GM23338 (cell line): ENCODE results near the gene METTL4.

Experiments used
- EZH2 ChIP-seq: fragments of 200-600 bp; sonication (generic); IDR thresholded peaks from one replicate; pipeline ENCODE4 v1.8.0; 2017; ENCODE audit warnings: antibody characterized with exemption, mild to moderate bottlenecking, low read depth; ENCODE audit not compliant: unreplicated experiment
- EZH2phosphoT487 ChIP-seq: fragments of 200-600 bp; sonication (generic); IDR thresholded peaks from one replicate; pipeline ENCODE4 v1.8.1; 2018; ENCODE audit warnings: antibody characterized with exemption; ENCODE audit not compliant: unreplicated experiment
- JUNB ChIP-seq: IDR thresholded peaks from one replicate; pipeline ENCODE4 v1.6.1; 2016; ENCODE audit warnings: antibody characterized with exemption; ENCODE audit not compliant: unreplicated experiment
- NANOG ChIP-seq: IDR thresholded peaks from 2 replicates; pipeline ENCODE4 v1.6.1; 2016; ENCODE audit warnings: antibody characterized with exemption, borderline replicate concordance
- POLR2AphosphoS5 ChIP-seq: IDR thresholded peaks from 2 replicates; pipeline ENCODE4 v1.6.1; 2016; ENCODE audit warnings: antibody characterized with exemption, low read depth
- STAT1 ChIP-seq: IDR thresholded peaks from one replicate; pipeline ENCODE4 v1.6.1; 2016; ENCODE audit warnings: antibody characterized with exemption; ENCODE audit not compliant: unreplicated experiment
- ZNF114 ChIP-seq: fragments of 250-450 bp; sonication (Bioruptor Pico); IDR thresholded peaks from 2 replicates; pipeline ENCODE4 v1.5.0; 2020; ENCODE audit warnings: mild to moderate bottlenecking, moderate library complexity
- TF ChIP-seq, protein P1 (sequence below), 2 experiments: fragments of 200-600 bp in 1 of 2; sonication (generic) in 1 of 2; conservative IDR thresholded peaks; 2 replicates each; pipeline versions ENCODE4 v1.5.1 to v1.6.1; 2016 to 2017; ENCODE audit warnings: antibody characterized with exemption in 2 of 2, low read depth in 2 of 2, mild to moderate bottlenecking in 2 of 2, moderate library complexity in 1 of 2
- TF ChIP-seq, protein P2 (sequence below): IDR thresholded peaks from 2 replicates; pipeline ENCODE4 v1.6.1; 2016; ENCODE audit warnings: antibody characterized with exemption
- TF ChIP-seq, protein P3 (sequence below): IDR thresholded peaks from one replicate; pipeline ENCODE4 v1.6.1; 2018; ENCODE audit warnings: antibody characterized with exemption; ENCODE audit not compliant: unreplicated experiment

DNA sequence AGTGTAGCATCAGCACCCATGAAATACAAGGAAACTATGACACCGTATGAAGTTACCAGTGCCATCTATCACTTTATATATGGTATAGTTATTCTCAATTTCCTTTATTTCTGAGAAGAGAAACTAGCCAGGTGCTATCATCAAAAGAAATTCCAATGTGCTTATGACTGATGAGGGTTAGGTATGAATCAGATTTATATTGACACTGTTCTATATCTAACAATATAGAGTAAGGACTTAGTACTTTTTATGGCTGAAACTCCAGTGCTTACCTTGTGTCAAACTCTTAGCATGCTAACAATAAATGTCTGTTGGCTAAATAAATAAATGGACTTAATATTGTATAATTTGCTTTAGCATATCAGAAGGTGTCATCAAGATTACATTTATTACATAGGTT, 6.9 kb downstream of the METTL4 start:
- TF ChIP-seq EZH2phosphoT487, result no peak
- TF ChIP-seq, protein P1, sequence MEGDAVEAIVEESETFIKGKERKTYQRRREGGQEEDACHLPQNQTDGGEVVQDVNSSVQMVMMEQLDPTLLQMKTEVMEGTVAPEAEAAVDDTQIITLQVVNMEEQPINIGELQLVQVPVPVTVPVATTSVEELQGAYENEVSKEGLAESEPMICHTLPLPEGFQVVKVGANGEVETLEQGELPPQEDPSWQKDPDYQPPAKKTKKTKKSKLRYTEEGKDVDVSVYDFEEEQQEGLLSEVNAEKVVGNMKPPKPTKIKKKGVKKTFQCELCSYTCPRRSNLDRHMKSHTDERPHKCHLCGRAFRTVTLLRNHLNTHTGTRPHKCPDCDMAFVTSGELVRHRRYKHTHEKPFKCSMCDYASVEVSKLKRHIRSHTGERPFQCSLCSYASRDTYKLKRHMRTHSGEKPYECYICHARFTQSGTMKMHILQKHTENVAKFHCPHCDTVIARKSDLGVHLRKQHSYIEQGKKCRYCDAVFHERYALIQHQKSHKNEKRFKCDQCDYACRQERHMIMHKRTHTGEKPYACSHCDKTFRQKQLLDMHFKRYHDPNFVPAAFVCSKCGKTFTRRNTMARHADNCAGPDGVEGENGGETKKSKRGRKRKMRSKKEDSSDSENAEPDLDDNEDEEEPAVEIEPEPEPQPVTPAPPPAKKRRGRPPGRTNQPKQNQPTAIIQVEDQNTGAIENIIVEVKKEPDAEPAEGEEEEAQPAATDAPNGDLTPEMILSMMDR (conservative IDR thresholded peaks at IDR 0.05; ENCODE audit: low read depth in 2 of 2), result no peak
- TF ChIP-seq, protein P2, sequence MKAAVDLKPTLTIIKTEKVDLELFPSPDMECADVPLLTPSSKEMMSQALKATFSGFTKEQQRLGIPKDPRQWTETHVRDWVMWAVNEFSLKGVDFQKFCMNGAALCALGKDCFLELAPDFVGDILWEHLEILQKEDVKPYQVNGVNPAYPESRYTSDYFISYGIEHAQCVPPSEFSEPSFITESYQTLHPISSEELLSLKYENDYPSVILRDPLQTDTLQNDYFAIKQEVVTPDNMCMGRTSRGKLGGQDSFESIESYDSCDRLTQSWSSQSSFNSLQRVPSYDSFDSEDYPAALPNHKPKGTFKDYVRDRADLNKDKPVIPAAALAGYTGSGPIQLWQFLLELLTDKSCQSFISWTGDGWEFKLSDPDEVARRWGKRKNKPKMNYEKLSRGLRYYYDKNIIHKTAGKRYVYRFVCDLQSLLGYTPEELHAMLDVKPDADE, result no peak
- no peak for TF ChIP-seq EZH2
- TF ChIP-seq POLR2AphosphoS5, result no peak
- TF ChIP-seq, protein P3, sequence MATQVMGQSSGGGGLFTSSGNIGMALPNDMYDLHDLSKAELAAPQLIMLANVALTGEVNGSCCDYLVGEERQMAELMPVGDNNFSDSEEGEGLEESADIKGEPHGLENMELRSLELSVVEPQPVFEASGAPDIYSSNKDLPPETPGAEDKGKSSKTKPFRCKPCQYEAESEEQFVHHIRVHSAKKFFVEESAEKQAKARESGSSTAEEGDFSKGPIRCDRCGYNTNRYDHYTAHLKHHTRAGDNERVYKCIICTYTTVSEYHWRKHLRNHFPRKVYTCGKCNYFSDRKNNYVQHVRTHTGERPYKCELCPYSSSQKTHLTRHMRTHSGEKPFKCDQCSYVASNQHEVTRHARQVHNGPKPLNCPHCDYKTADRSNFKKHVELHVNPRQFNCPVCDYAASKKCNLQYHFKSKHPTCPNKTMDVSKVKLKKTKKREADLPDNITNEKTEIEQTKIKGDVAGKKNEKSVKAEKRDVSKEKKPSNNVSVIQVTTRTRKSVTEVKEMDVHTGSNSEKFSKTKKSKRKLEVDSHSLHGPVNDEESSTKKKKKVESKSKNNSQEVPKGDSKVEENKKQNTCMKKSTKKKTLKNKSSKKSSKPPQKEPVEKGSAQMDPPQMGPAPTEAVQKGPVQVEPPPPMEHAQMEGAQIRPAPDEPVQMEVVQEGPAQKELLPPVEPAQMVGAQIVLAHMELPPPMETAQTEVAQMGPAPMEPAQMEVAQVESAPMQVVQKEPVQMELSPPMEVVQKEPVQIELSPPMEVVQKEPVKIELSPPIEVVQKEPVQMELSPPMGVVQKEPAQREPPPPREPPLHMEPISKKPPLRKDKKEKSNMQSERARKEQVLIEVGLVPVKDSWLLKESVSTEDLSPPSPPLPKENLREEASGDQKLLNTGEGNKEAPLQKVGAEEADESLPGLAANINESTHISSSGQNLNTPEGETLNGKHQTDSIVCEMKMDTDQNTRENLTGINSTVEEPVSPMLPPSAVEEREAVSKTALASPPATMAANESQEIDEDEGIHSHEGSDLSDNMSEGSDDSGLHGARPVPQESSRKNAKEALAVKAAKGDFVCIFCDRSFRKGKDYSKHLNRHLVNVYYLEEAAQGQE, result no peak
- TF ChIP-seq JUNB, result no peak
- TF ChIP-seq ZNF114 (CRISPR knock-in tag), result no peak
- no peak for TF ChIP-seq NANOG
- TF ChIP-seq STAT1, result no peak
